ENCODE results near the gene RRP1B. TPM values are rescaled to one million over a fixed set of nuclear protein-coding genes. Genes with fewer than 3 reads are reported as not detected.
"Not testable (repeated sequence)": the region's sequence is repeated elsewhere in the genome, so short reads cannot be mapped to it uniquely, and the experiment has no call there.

RRP1B gene
- total RNA-seq, 1 donor from 2014 or later, result 34.6 TPM

DNA sequence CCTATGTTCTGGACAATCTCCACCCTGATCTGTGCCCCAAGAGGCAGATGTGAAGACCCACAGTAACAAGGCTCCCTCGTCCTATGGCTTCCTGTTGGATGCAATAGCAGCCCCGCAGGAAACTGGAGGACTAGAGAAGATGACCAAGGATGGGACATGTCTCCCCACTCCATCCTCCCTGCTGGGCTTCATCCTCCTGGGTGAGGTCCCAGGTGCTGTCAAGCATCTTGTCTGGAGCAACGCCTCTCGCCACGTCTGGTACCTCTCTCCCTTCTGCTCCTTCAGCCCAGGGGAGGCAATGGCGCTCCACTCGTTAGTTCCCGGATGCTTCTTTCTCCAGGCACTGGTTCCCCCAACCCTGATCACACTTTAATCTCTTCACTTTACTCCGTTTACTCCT is 11.2 kb upstream of the RRP1B start:
- no peak overlapping the region for H3K27ac Mint-ChIP-seq
- TF ChIP-seq, protein P1, sequence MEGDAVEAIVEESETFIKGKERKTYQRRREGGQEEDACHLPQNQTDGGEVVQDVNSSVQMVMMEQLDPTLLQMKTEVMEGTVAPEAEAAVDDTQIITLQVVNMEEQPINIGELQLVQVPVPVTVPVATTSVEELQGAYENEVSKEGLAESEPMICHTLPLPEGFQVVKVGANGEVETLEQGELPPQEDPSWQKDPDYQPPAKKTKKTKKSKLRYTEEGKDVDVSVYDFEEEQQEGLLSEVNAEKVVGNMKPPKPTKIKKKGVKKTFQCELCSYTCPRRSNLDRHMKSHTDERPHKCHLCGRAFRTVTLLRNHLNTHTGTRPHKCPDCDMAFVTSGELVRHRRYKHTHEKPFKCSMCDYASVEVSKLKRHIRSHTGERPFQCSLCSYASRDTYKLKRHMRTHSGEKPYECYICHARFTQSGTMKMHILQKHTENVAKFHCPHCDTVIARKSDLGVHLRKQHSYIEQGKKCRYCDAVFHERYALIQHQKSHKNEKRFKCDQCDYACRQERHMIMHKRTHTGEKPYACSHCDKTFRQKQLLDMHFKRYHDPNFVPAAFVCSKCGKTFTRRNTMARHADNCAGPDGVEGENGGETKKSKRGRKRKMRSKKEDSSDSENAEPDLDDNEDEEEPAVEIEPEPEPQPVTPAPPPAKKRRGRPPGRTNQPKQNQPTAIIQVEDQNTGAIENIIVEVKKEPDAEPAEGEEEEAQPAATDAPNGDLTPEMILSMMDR (IDR thresholded peaks at IDR 0.05; ENCODE audit: unreplicated experiment), result no peak
- H3K4me3 Mint-ChIP-seq, result no peak overlapping the region
- H3K9me3 Mint-ChIP-seq, result no peaks in the 10 kb centered on the region
- H3K27me3 Mint-ChIP-seq (ENCODE audit: low read depth), result no peaks in the 10 kb centered on the region
- H3K4me1 Mint-ChIP-seq, result peaks cover 25% of the 10 kb centered on the region
- no peaks in the 10 kb centered on the region for H3K36me3 Mint-ChIP-seq
- no peak for DNase-seq (ENCODE audit: low spot score in 2 of 2, unreplicated experiment in 2 of 2)

DNA sequence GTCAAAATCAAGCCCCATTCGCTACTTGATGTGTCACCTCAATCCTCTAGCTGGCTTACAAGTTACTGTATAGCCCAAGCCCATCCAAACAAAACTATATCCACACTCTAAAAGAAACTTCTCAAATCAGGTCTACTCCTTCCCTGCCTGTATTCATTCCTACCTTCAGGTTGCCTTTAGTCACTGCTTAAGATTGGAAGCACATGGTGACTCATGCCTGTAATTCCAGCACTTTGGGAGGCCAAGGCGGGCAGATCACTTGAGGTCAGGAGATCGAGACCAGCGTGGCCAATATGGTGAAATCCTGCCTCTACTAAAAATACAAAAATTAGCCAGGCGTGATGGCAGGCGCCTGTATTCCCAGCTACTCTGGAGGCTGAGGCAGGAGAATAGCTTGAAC is 7.4 kb upstream of the RRP1B start:
- not testable (repeated sequence) for H3K4me3 Mint-ChIP-seq; H3K27ac Mint-ChIP-seq; DNase-seq (ENCODE audit: low spot score in 2 of 2, unreplicated experiment in 2 of 2); H3K9me3 Mint-ChIP-seq; H3K36me3 Mint-ChIP-seq; H3K27me3 Mint-ChIP-seq (ENCODE audit: low read depth); H3K4me1 Mint-ChIP-seq

DNA sequence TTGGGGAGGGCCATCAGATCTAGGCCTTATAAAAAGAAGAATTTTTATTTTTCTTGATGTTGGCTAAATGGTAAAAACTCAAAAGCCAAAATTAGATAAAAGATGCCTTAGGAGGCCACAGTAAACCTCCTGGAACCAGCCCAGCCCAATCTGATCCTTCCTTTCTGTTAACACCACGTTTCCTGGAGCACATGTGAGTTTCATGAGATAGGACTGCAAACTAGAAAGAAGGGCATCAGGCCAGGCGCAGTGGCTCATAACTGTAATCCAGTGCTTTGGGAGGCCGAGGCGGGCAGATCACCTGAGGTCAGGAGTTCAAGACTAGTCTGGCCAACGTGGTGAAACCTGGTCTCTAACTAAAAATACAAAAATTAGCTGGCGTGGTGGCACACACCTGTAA is 6.7 kb upstream of the RRP1B start:
- TF ChIP-seq, protein P1 (IDR thresholded peaks at IDR 0.05; ENCODE audit: unreplicated experiment), result no peak
- Mint-ChIP-seq H3K36me3 (no peaks in the 10 kb centered on the region), H3K4me3 (no peak overlapping the region), H3K4me1 (no peaks in the 10 kb centered on the region), H3K27ac (no peak overlapping the region), H3K9me3 (no peaks in the 10 kb centered on the region), H3K27me3 (ENCODE audit: low read depth) (no peaks in the 10 kb centered on the region)
- no peak for DNase-seq (ENCODE audit: low spot score in 2 of 2, unreplicated experiment in 2 of 2)

DNA sequence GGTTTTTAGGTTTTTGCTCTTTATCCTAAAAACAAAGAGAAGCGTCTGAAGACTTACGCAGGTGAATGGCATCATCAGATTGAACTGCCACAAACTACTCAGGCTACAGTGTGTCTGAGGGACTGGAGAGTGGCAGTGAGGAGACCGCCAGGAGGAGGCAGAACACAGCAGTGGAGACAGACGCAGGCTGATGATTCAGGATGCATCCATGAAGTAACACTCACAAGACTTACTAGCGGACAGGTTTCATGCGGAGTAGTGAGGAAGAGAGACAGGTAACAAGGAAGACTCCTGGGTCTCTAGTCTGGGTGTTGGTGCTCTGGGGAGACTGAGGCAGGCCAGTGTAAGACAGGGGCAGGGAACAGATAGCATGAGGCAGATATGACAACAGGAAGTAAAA is 5.7 kb upstream of the RRP1B start:
- no peak for DNase-seq (ENCODE audit: low spot score in 2 of 2, unreplicated experiment in 2 of 2)
- H3K9me3 Mint-ChIP-seq, result no peaks in the 10 kb centered on the region
- no peaks in the 10 kb centered on the region for H3K27me3 Mint-ChIP-seq (ENCODE audit: low read depth)
- no peak overlapping the region for H3K27ac Mint-ChIP-seq
- TF ChIP-seq, protein P1 (IDR thresholded peaks at IDR 0.05; ENCODE audit: unreplicated experiment), result no peak
- no peaks in the 10 kb centered on the region for H3K36me3 Mint-ChIP-seq
- H3K4me1 Mint-ChIP-seq, result no peaks in the 10 kb centered on the region
- no peak overlapping the region for H3K4me3 Mint-ChIP-seq

DNA sequence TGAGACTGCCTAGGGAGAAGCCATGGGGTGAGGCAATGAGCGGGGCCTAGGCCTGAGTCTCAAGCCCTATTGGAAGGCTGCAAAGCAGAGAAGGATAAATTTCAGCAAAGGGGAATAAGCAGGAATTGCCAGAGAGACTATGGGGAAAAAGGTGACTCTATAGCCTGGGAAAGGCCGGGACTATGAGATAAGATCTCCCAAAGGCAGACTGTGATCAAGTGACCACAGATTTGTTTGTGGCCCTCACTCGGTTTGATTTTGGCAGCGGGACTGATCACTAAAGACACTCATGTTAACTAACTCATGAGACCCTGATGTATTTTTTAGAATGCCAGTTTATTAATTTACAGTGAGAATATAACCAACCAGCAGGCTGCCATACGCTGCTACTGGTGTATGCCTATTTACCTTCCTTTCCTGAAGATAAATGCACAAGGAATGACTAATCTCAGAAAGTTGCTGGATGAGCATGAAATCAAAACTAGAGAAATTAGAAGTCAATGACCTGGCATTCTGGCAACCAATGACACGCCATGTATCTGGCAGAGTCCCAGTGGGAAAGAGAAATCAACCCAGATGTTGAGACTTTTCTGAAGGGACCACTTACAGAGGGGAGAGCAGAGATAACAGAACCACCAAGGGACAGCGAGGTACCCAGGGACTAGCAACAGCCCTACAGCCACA is 4.4 kb upstream of the RRP1B start:
- Mint-ChIP-seq H3K27me3 (ENCODE audit: low read depth) (no peaks in the 10 kb centered on the region), H3K27ac (no peak overlapping the region), H3K36me3 (no peaks in the 10 kb centered on the region), H3K9me3 (no peaks in the 10 kb centered on the region), H3K4me1 (peaks cover 5% of the 10 kb centered on the region), H3K4me3 (no peak overlapping the region)
- TF ChIP-seq, protein P1 (IDR thresholded peaks at IDR 0.05; ENCODE audit: unreplicated experiment), result no peak
- no peak for DNase-seq (ENCODE audit: low spot score in 2 of 2, unreplicated experiment in 2 of 2)

DNA sequence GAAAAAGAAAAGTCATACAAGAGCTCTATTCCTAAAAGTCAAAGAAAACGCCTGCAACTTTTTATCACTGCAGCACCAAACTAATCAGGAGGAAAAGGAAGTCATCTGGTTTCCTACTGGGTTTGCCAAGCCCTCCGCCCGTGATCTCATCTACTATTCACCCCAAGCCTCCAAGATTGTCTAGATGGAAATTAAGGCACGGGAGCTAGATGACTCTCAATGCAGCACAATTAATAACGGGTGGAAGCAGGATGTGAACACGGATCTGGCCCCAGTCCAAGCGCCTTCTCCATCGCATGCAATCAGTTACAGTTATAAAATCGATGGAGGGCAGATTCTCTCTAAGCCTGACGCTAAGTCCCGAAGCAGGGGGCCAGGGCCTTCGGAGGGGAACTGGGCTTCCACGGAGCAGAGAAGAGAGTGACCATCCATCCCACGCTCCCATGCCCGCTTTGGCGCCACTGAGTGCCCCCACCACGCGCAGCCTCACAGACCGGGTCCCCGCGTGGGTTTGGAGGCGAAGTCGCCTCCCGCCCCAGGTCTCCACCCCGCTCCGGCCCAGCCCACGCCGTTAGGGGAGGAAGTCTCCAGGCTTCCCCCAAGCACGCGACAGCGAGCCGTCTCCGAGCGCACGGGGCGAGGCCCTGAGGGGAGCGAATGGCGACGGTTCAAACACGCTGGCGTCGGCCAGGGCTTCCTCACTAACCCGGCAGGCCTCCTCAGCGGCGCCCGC is 1.8 kb upstream of the RRP1B start:
- Mint-ChIP-seq H3K9me3 (no peaks in the 10 kb centered on the region), H3K27me3 (ENCODE audit: low read depth) (no peaks in the 10 kb centered on the region), H3K4me1 (peaks cover 24% of the 10 kb centered on the region), H3K27ac (no peak overlapping the region), H3K36me3 (no peaks in the 10 kb centered on the region), H3K4me3 (no peak overlapping the region)
- TF ChIP-seq, protein P1 (IDR thresholded peaks at IDR 0.05; ENCODE audit: unreplicated experiment), result no peak
- DNase-seq (ENCODE audit: low spot score in 2 of 2, unreplicated experiment in 2 of 2), result no peak

All from mesothelial cell of epicardium (in vitro differentiated cells).